Panc1 (cell line): Measurements from ENCODE around the gene EIF4E2. TPM values are rescaled to one million over a fixed set of nuclear protein-coding genes. Genes with fewer than 3 reads are reported as not detected.

Experiments
- ATAC-seq: fragments of 200-7000 bp; cut with Tn5 transposase; 2 replicates; pipeline ENCODE4 v1.9.1; 2020; ENCODE audit warnings: mild to moderate bottlenecking, moderate library complexity
- BruUV-seq: library from RNA; stranded (reverse); fragments of 400-500 nt; replicated peaks from 2 replicates; lab custom pipeline; 2021; lab: Mats Ljungman, UMichigan
- CTCF ChIA-PET: fragments of 300-600 bp; sonication (Branson Sonifier 250); formaldehyde crosslinking; loops from one replicate; lab custom pipeline; 2022; ENCODE audit warnings: antibody characterized with exemption; lab: Charles Lee
- POLR2A ChIA-PET: fragments of 300-600 bp; sonication (Branson Sonifier 250); formaldehyde crosslinking; loops from one replicate; lab custom pipeline; 2022; ENCODE audit warnings: antibody characterized with exemption; lab: Charles Lee
- DNase-seq: peaks from one replicate; pipeline ENCODE4 v3.0.0-alpha.2; 2010; ENCODE audit warnings: low read depth, low spot score
- H3K27ac ChIP-seq: 2 replicates; pipeline ENCODE4 v1.5.1; 2011; ENCODE audit warnings: mild to moderate bottlenecking, low read length, inconsistent platforms
- H3K27me3 ChIP-seq: fragments of 200-500 bp; sonication (Bioruptor generic); 2 replicates; pipeline ENCODE4 v1.6.0; 2014; ENCODE audit warnings: low read length, inconsistent platforms; ENCODE audit not compliant: control insufficient read depth, insufficient read depth
- H3K36me3 ChIP-seq: fragments of 200-500 bp; sonication (Bioruptor generic); 2 replicates; pipeline ENCODE4 v1.5.1; 2014; ENCODE audit warnings: inconsistent platforms, mild to moderate bottlenecking, low read length, moderate library complexity; ENCODE audit not compliant: control insufficient read depth, insufficient read depth
- H3K4me1 ChIP-seq: 2 replicates; pipeline ENCODE4 v1.5.1; 2011; ENCODE audit warnings: inconsistent platforms, mild to moderate bottlenecking, low read length, moderate library complexity; ENCODE audit not compliant: control insufficient read depth, insufficient read depth
- H3K4me3 ChIP-seq, 2 experiments: 2 replicates each; pipeline ENCODE4 v1.5.1; 2011 to 2012; ENCODE audit warnings: low read depth in 2 of 2, low read length in 2 of 2, mild to moderate bottlenecking in 2 of 2, inconsistent platforms in 1 of 2, moderate library complexity in 1 of 2
- H3K9me3 ChIP-seq: fragments of 200-500 bp; sonication (Bioruptor generic); 2 replicates; pipeline ENCODE4 v1.5.1; 2014; ENCODE audit warnings: low read depth, mild to moderate bottlenecking, inconsistent platforms, low read length, moderate library complexity; ENCODE audit not compliant: control insufficient read depth, insufficient read depth
- CTCF ChIP-seq: fragments of 450-650 bp; IDR thresholded peaks from 2 replicates; pipeline ENCODE4 v1.5.1; 2017; ENCODE audit warnings: mild to moderate bottlenecking
- POLR2AphosphoS5 ChIP-seq: IDR thresholded peaks from 2 replicates; pipeline ENCODE4 v1.6.1; 2012; ENCODE audit warnings: mild to moderate bottlenecking, low read depth, low read length, moderate library complexity
- SIN3A ChIP-seq: IDR thresholded peaks from 2 replicates; pipeline ENCODE4 v1.6.1; 2012; ENCODE audit warnings: low read depth, mild to moderate bottlenecking, low read length, moderate library complexity, borderline replicate concordance; ENCODE audit not compliant: insufficient read depth
- TCF7L2 ChIP-seq: IDR thresholded peaks from 2 replicates; pipeline ENCODE4 v1.6.1; 2011; ENCODE audit warnings: mild to moderate bottlenecking, low read depth, low read length, inconsistent platforms
- in situ Hi-C: cut with HindIII; loops from 2 replicates; pipeline ENCODE4 v1.10.0; 2016; ENCODE audit warnings: low sequenced_read_pairs, low pct_unique_long_range_greater_than_20kb
- intact Hi-C: fragments of 100-400 bp; cut with micrococcal nuclease; formaldehyde crosslinking; loops from one replicate; pipeline ENCODE4 v1.10.0; 2022; ENCODE audit not compliant: unreplicated experiment
- total RNA-seq: library from RNA; stranded (reverse); gene quantifications from one replicate; pipeline ENCODE4 v1.2.1, GENCODE V29; 2021; ENCODE audit not compliant: unreplicated experiment
- TF ChIP-seq, protein P1 (sequence below), 2 experiments: IDR thresholded peaks; 2 replicates each; pipeline ENCODE4 v1.6.1; 2011 to 2012; ENCODE audit warnings: low read depth in 2 of 2, control low read depth in 1 of 2, low read length in 1 of 2, mild to moderate bottlenecking in 1 of 2, moderate library complexity in 1 of 2; ENCODE audit not compliant: insufficient read depth in 1 of 2

EIF4E2 gene
- total RNA-seq, 1 experiment from 2014 or later: 84.0 TPM

- ATAC-seq: no peak
- H3K36me3 ChIP-seq: no peaks in the 10 kb centered on the region
- no peaks in the 10 kb centered on the region; the same call in 1 of the 2 replicates for H3K9me3 ChIP-seq
- H3K27ac ChIP-seq: no peak overlapping the region
- ChIA-PET CTCF (no interaction called here), POLR2A (no interaction called here)
- DNase-seq: no peak
- H3K4me1 ChIP-seq: no peaks in the 10 kb centered on the region
- no peaks in the 10 kb centered on the region for H3K27me3 ChIP-seq
- TF ChIP-seq POLR2AphosphoS5 (no peak), TCF7L2 (no peak), SIN3A (no peak), CTCF (no peak)
- TF ChIP-seq, protein P1, sequence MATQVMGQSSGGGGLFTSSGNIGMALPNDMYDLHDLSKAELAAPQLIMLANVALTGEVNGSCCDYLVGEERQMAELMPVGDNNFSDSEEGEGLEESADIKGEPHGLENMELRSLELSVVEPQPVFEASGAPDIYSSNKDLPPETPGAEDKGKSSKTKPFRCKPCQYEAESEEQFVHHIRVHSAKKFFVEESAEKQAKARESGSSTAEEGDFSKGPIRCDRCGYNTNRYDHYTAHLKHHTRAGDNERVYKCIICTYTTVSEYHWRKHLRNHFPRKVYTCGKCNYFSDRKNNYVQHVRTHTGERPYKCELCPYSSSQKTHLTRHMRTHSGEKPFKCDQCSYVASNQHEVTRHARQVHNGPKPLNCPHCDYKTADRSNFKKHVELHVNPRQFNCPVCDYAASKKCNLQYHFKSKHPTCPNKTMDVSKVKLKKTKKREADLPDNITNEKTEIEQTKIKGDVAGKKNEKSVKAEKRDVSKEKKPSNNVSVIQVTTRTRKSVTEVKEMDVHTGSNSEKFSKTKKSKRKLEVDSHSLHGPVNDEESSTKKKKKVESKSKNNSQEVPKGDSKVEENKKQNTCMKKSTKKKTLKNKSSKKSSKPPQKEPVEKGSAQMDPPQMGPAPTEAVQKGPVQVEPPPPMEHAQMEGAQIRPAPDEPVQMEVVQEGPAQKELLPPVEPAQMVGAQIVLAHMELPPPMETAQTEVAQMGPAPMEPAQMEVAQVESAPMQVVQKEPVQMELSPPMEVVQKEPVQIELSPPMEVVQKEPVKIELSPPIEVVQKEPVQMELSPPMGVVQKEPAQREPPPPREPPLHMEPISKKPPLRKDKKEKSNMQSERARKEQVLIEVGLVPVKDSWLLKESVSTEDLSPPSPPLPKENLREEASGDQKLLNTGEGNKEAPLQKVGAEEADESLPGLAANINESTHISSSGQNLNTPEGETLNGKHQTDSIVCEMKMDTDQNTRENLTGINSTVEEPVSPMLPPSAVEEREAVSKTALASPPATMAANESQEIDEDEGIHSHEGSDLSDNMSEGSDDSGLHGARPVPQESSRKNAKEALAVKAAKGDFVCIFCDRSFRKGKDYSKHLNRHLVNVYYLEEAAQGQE (IDR thresholded peaks at IDR 0.05; ENCODE audit: insufficient read depth in 1 of 2, low read depth in 2 of 2, low read length in 1 of 2): no peak
- BruUV-seq: no TSS peak
- H3K4me3 ChIP-seq: no peak overlapping the region
- intact Hi-C loops: no loop called here
- in situ Hi-C loops: no loop called here
Observed at GRCh38 chr2:232537499-232537898, 13.0 kb upstream of the EIF4E2 start.

DNA sequence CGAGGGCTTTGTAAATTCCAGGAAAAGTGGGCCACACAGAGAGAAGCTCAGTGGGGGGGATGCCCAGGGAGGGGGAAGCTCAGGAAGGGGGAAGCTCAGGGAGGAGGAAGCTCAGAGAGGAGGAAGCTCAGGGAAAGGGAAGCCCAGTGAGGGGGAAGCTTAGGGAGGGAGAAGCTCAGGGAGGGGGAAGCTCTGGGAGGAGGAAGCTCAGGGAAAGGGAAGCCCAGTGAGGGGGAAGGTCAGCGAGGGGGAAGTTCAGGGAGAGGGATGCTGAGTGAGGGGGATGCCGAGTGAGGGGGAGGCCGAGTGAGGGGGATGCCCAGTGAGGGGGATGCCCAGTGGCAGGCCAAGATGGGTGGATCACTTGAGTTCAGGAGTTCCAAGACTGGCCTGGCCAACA, 11.8 kb upstream of the EIF4E2 start:
- BruUV-seq: no TSS peak
- intact Hi-C loops: no loop called here
- no peaks in the 10 kb centered on the region for H3K36me3 ChIP-seq
- in situ Hi-C loops: no loop called here
- CTCF ChIA-PET: no interaction called here
- no peak for TF ChIP-seq SIN3A
- TF ChIP-seq, protein P1 (IDR thresholded peaks at IDR 0.05; ENCODE audit: insufficient read depth in 1 of 2, low read depth in 2 of 2, low read length in 1 of 2): no peak
- no peak for TF ChIP-seq TCF7L2
- no peak for TF ChIP-seq POLR2AphosphoS5
- TF ChIP-seq CTCF: no peak
- H3K27me3 ChIP-seq: no peaks in the 10 kb centered on the region
- ATAC-seq: no peak
- no peaks in the 10 kb centered on the region; the same call in 1 of the 2 replicates for H3K9me3 ChIP-seq
- no peak overlapping the region for H3K27ac ChIP-seq
- no peaks in the 10 kb centered on the region for H3K4me1 ChIP-seq
- H3K4me3 ChIP-seq: no peak overlapping the region
- POLR2A ChIA-PET: interaction anchor here (0.6 kb wide), 3 partner anchors 12 to 577 kb away, joined by 10 to 20 read pairs (median 19); no protein-coding TSS in a partner anchor
- DNase-seq: no peak
